Stimulated activated effector memory CD8-positive, alpha-beta T cell treated with anti-CD3 and anti-CD28 coated beads, Interleukin-12 subunit alpha, Interleukin-12 subunit beta, amount 100 ng/mL, for 72 hours (primary cell): Measurements from ENCODE around the gene CYLD.

Source experiments
- ATAC-seq: fragments of 150-1000 bp; cut with Tn5 transposase; 2 replicates; pipeline ENCODE4 v1.10.0; 2021
- DNase-seq, 2 donors: peaks; one replicate each; pipeline ENCODE4 v3.0.0; 2021 to 2022; ENCODE audit warnings: low spot score in 2 of 2
- H3K27ac Mint-ChIP-seq: one replicate; pipeline ENCODE4 v1.8.0; 2022; ENCODE audit warnings: mild to moderate bottlenecking, mixed read lengths
- H3K36me3 Mint-ChIP-seq: one replicate; pipeline ENCODE4 v1.8.0; 2022; ENCODE audit warnings: mild to moderate bottlenecking, mixed read lengths
- H3K4me1 Mint-ChIP-seq: one replicate; pipeline ENCODE4 v1.8.0; 2022; ENCODE audit warnings: mixed read lengths
- H3K4me3 Mint-ChIP-seq: one replicate; pipeline ENCODE4 v1.8.0; 2022; ENCODE audit warnings: mild to moderate bottlenecking, mixed read lengths
- H3K9me3 Mint-ChIP-seq: one replicate; pipeline ENCODE4 v1.8.0; 2022; ENCODE audit warnings: mixed read lengths

CYLD gene

GRCh38 chr16:50828164-50828702 lies 86.3 kb downstream of the CYLD start:
- no peaks in the 10 kb centered on the region for H3K4me1 Mint-ChIP-seq

GRCh38 chr16:50830698-50831097 lies 88.8 kb downstream of the CYLD start:
- no peaks in the 10 kb centered on the region for H3K36me3 Mint-ChIP-seq
- no peaks in the 10 kb centered on the region for H3K9me3 Mint-ChIP-seq
- no peaks in the 10 kb centered on the region for H3K4me1 Mint-ChIP-seq
- no peak overlapping the region for H3K27ac Mint-ChIP-seq
- ATAC-seq (no peak), DNase-seq (no peak)
- no peak overlapping the region for H3K4me3 Mint-ChIP-seq

More at GRCh38 chr16:50828164-50828702, 86.3 kb downstream of the CYLD start:
- ATAC-seq (no peak), DNase-seq (no peak)
- Mint-ChIP-seq H3K9me3 (no peaks in the 10 kb centered on the region), H3K36me3 (no peaks in the 10 kb centered on the region), H3K27ac (no peak overlapping the region), H3K4me3 (no peak overlapping the region)

GRCh38 chr16:50831751-50832150 lies 89.9 kb downstream of the CYLD start:
- Mint-ChIP-seq H3K9me3 (no peaks in the 10 kb centered on the region), H3K27ac (no peak overlapping the region), H3K4me1 (no peaks in the 10 kb centered on the region), H3K4me3 (no peak overlapping the region), H3K36me3 (no peaks in the 10 kb centered on the region)
- DNase-seq = no peak
- ATAC-seq = no peak

- no peak overlapping the region for H3K27ac Mint-ChIP-seq
- H3K4me3 Mint-ChIP-seq = no peak overlapping the region
- H3K36me3 Mint-ChIP-seq = no peaks in the 10 kb centered on the region
- DNase-seq (no peak), ATAC-seq (no peak)
- H3K4me1 Mint-ChIP-seq = no peaks in the 10 kb centered on the region
- no peaks in the 10 kb centered on the region for H3K9me3 Mint-ChIP-seq
Measured at GRCh38 chr16:50833929-50834328, 92.0 kb downstream of the CYLD start.

- no peak overlapping the region for H3K4me3 Mint-ChIP-seq
- H3K9me3 Mint-ChIP-seq = no peaks in the 10 kb centered on the region
- H3K27ac Mint-ChIP-seq = no peak overlapping the region
- H3K4me1 Mint-ChIP-seq = no peaks in the 10 kb centered on the region
- ATAC-seq (no peak), DNase-seq (no peak)
- no peaks in the 10 kb centered on the region for H3K36me3 Mint-ChIP-seq
Measured at GRCh38 chr16:50834701-50835100, 92.8 kb downstream of the CYLD start.

GRCh38 chr16:50835358-50836060 lies 93.6 kb downstream of the CYLD start:
- no peak for ATAC-seq
- Mint-ChIP-seq H3K9me3 (no peaks in the 10 kb centered on the region), H3K27ac (no peak overlapping the region), H3K4me1 (no peaks in the 10 kb centered on the region), H3K4me3 (no peak overlapping the region), H3K36me3 (no peaks in the 10 kb centered on the region)
- no peak for DNase-seq

GRCh38 chr16:50836121-50836621 lies 94.3 kb downstream of the CYLD start:
- Mint-ChIP-seq H3K27ac (no peak overlapping the region), H3K4me1 (peaks cover 6% of the 10 kb centered on the region), H3K9me3 (no peaks in the 10 kb centered on the region), H3K4me3 (no peak overlapping the region), H3K36me3 (no peaks in the 10 kb centered on the region)
- ATAC-seq (no peak), DNase-seq (no peak)

DNA sequence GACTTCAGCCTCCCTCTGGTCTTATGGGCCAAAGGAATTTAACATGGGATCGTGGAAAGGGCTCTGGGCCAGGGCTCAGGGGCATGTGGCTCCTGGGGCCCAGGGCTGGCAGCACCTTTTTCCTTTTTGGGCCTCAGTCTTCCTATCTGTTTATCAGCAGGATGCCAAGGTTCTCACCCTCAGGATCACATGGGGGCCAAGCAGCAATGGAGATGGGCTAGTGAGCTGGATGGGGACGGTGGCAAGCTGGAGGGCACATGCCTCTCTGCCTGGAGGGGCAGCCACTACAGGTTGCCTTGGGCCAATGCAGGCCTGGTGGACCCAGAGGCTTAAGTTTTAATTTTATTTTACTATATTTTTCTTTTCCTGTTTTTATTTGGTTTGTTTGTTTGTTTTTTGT lies 95.4 kb downstream of the CYLD start:
- no peak overlapping the region for H3K27ac Mint-ChIP-seq
- peaks cover 18% of the 10 kb centered on the region for H3K4me1 Mint-ChIP-seq
- no peaks in the 10 kb centered on the region for H3K9me3 Mint-ChIP-seq
- DNase-seq (no peak), ATAC-seq (no peak)
- no peaks in the 10 kb centered on the region for H3K36me3 Mint-ChIP-seq
- no peak overlapping the region for H3K4me3 Mint-ChIP-seq

DNA sequence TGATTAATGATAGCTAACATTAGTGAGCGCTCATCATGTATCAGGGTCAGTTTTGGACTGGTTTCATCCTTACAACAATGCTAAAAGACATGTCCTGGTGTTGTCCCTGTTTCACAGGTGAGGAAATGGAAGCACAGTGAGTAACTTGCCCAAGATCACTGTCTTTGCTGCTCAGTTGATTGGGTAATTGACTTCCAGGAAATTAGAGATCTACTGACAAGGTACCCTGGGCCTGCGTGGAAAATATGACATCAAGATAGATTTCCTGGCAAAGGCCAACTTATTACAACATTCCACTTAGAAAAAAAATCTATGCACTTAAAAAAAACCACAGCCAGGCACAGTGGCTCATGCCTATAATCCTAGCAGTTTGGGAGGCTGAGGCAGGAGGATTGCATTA lies 96.3 kb downstream of the CYLD start:
- Mint-ChIP-seq H3K4me3 (no peak overlapping the region), H3K4me1 (peaks cover 24% of the 10 kb centered on the region), H3K36me3 (no peaks in the 10 kb centered on the region), H3K27ac (no peak overlapping the region), H3K9me3 (no peaks in the 10 kb centered on the region)
- no peak for ATAC-seq
- no peak for DNase-seq

GRCh38 chr16:50838885-50839284 lies 97.0 kb downstream of the CYLD start:
- no peak overlapping the region for H3K4me3 Mint-ChIP-seq
- H3K36me3 Mint-ChIP-seq = no peaks in the 10 kb centered on the region
- peaks cover 24% of the 10 kb centered on the region for H3K4me1 Mint-ChIP-seq
- no peaks in the 10 kb centered on the region for H3K9me3 Mint-ChIP-seq
- DNase-seq (no peak), ATAC-seq (no peak)
- no peak overlapping the region for H3K27ac Mint-ChIP-seq

DNA sequence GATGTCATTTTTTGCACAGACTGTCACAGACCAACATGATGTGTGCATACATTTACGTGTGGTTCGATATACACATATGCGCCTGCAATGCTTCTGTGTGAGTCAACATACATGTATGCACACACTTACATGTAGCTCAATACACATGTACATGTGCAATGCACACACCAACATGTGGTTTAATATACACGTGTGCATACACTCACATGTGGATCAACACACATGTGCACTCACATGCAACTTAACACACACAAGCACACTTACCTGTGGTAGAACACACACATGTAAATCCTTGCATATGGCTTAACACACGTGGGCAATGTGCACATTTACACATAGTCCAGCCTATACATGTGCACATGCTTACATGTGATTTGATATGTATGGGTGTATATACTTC lies 97.5 kb downstream of the CYLD start:
- Mint-ChIP-seq H3K9me3 (no peaks in the 10 kb centered on the region), H3K36me3 (no peaks in the 10 kb centered on the region), H3K27ac (no peak overlapping the region), H3K4me3 (no peak overlapping the region), H3K4me1 (peaks cover 24% of the 10 kb centered on the region)
- DNase-seq (no peak), ATAC-seq (no peak)

- Mint-ChIP-seq H3K4me1 (peaks cover 24% of the 10 kb centered on the region), H3K4me3 (peak overlapping the region; percentile 30), H3K27ac (no peak overlapping the region), H3K9me3 (no peaks in the 10 kb centered on the region), H3K36me3 (no peaks in the 10 kb centered on the region)
- no peak for ATAC-seq
- DNase-seq = no peak
Measured at GRCh38 chr16:50839920-50840729, 98.2 kb downstream of the CYLD start.

GRCh38 chr16:50841081-50841886 lies 99.4 kb downstream of the CYLD start:
- peak overlapping the region; percentile 30 for H3K4me3 Mint-ChIP-seq
- peak overlapping the region; percentile 61 for H3K27ac Mint-ChIP-seq
- ATAC-seq (peak; percentile 42), DNase-seq (peak in 1 of 2 donors; percentile 54)
- H3K9me3 Mint-ChIP-seq = no peaks in the 10 kb centered on the region
- H3K4me1 Mint-ChIP-seq = peaks cover 24% of the 10 kb centered on the region
- H3K36me3 Mint-ChIP-seq = no peaks in the 10 kb centered on the region

DNA sequence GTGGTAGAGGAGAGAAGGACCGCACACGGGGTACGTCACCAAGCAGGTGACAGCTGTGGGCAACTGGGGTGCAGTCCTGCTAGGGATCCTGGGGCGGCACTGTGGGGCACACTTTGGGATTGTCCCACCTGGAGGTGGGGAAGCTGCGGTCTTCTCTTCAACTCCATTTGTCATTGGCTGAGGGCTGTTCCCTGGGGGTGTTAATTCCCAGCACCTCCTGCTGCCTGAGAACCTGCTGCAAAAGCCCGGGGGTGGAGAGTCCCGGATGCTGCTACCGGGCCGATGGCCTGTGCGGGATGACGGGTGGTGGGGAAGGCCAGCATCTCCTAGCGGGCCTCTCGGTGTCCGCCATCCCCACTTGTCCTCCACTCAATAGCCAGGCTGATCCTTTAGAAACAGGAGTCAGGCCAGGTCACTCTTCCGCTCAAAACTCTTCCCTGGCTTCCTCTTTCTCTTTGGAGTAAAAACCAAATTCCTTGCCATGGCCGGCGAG lies 100.2 kb downstream of the CYLD start:
- no peak overlapping the region for H3K27ac Mint-ChIP-seq
- peak overlapping the region; percentile 30 for H3K4me3 Mint-ChIP-seq
- no peaks in the 10 kb centered on the region for H3K36me3 Mint-ChIP-seq
- no peak for ATAC-seq
- no peaks in the 10 kb centered on the region for H3K9me3 Mint-ChIP-seq
- no peak for DNase-seq
- peaks cover 24% of the 10 kb centered on the region for H3K4me1 Mint-ChIP-seq

- Mint-ChIP-seq H3K4me3 (peak overlapping the region; percentile 30), H3K4me1 (peaks cover 24% of the 10 kb centered on the region), H3K27ac (no peak overlapping the region), H3K36me3 (no peaks in the 10 kb centered on the region), H3K9me3 (no peaks in the 10 kb centered on the region)
- ATAC-seq (peak; percentile 96), DNase-seq (no peak)
Measured at GRCh38 chr16:50842589-50842988, 100.7 kb downstream of the CYLD start.
